Parathyroid adenoma (tissue), 2 donors: ENCODE results near the gene FAM186B.
"Not testable (repeated sequence)": the region's sequence is repeated elsewhere in the genome, so short reads cannot be mapped to it uniquely, and the experiment has no call there.

Source experiments
- H2AFZ ChIP-seq: fragments of 300-600 bp; sonication (generic); one replicate; pipeline ENCODE4 v1.7.0; 2017; ENCODE audit warnings: antibody characterized with exemption, mild to moderate bottlenecking
- H3K27ac ChIP-seq: fragments of 300-600 bp; sonication (generic); one replicate; pipeline ENCODE4 v1.7.0; 2017
- H3K27me3 ChIP-seq: fragments of 300-600 bp; sonication (generic); one replicate; pipeline ENCODE4 v1.7.0; 2017; ENCODE audit warnings: low read length; ENCODE audit not compliant: control insufficient read depth, insufficient read depth
- H3K36me3 ChIP-seq: fragments of 300-600 bp; sonication (generic); one replicate; pipeline ENCODE4 v1.7.0; 2017; ENCODE audit warnings: low read length; ENCODE audit not compliant: control insufficient read depth, insufficient read depth
- H3K4me1 ChIP-seq: fragments of 300-600 bp; sonication (generic); one replicate; pipeline ENCODE4 v1.7.0; 2017; ENCODE audit warnings: control low read depth
- H3K4me2 ChIP-seq: fragments of 300-600 bp; sonication (generic); one replicate; pipeline ENCODE4 v1.7.0; 2017; ENCODE audit warnings: low read length
- H3K4me3 ChIP-seq: fragments of 300-600 bp; sonication (generic); one replicate; pipeline ENCODE4 v1.7.0; 2017; ENCODE audit warnings: low read depth, low read length
- H3K79me2 ChIP-seq: fragments of 300-600 bp; sonication (generic); one replicate; pipeline ENCODE4 v1.7.0; 2017; ENCODE audit warnings: control low read depth
- H3K9ac ChIP-seq: fragments of 300-600 bp; sonication (generic); one replicate; pipeline ENCODE4 v1.7.0; 2017; ENCODE audit warnings: mild to moderate bottlenecking
- H3K9me3 ChIP-seq: fragments of 300-600 bp; sonication (generic); one replicate; pipeline ENCODE4 v1.7.0; 2017; ENCODE audit warnings: low read length; ENCODE audit not compliant: control insufficient read depth
- TF ChIP-seq, protein P1 (sequence below): fragments of 300-600 bp; sonication (generic); IDR thresholded peaks from one replicate; pipeline ENCODE4 v1.7.0; 2017; ENCODE audit warnings: antibody characterized with exemption, mild to moderate bottlenecking
- donor health status: primary hyperparathyroidism.

Gene FAM186B

DNA sequence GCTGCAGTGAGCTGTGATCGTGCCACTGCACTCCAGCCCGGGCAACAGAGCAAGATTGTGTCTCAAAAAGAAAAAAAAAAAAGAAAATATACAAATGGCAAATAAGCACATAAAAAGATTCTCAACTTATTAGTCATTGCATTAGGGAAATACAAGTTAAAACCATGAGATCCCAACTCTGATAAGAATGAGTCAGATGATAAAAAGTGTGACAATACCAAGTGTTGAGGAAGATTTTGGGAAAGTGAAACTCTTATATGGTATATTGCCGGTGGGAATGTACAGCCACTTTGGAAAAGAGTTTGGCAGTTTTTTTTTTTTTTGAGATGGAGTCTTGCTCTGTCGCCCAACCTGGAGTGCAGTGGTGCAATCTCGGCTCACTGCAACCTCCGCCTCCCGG is 10.3 kb upstream of the FAM186B start:
- Histone ChIP-seq H3K27ac (no peak overlapping the region), H3K4me2 (no peak overlapping the region), H3K79me2 (no peaks in the 10 kb centered on the region), H3K36me3 (no peaks in the 10 kb centered on the region), H3K4me3 (no peak overlapping the region), H3K9me3 (no peaks in the 10 kb centered on the region), H2AFZ (no peak overlapping the region), H3K9ac (no peak overlapping the region), H3K4me1 (no peaks in the 10 kb centered on the region), H3K27me3 (no peaks in the 10 kb centered on the region)
- TF ChIP-seq, protein P1, sequence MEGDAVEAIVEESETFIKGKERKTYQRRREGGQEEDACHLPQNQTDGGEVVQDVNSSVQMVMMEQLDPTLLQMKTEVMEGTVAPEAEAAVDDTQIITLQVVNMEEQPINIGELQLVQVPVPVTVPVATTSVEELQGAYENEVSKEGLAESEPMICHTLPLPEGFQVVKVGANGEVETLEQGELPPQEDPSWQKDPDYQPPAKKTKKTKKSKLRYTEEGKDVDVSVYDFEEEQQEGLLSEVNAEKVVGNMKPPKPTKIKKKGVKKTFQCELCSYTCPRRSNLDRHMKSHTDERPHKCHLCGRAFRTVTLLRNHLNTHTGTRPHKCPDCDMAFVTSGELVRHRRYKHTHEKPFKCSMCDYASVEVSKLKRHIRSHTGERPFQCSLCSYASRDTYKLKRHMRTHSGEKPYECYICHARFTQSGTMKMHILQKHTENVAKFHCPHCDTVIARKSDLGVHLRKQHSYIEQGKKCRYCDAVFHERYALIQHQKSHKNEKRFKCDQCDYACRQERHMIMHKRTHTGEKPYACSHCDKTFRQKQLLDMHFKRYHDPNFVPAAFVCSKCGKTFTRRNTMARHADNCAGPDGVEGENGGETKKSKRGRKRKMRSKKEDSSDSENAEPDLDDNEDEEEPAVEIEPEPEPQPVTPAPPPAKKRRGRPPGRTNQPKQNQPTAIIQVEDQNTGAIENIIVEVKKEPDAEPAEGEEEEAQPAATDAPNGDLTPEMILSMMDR = no peak

DNA sequence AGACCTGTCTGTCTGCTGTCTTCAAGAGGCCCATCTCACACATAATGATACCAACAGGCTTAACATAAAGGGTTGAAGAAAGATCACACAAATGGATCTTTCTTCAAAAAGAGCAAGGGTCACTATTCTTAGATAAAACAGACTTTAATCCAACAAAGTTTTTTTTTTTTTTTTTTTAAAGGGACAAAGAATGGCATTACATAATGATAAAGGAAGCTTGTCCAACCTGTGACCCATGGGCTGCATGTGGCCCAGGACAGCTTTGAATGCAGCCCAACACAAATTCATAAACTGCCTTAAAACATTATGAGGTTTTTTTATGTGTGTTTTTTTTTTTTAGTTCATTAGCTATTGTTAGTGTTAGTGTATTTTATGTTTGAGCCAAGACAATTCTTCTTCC is 6.8 kb upstream of the FAM186B start:
- no peaks in the 10 kb centered on the region for H3K79me2 ChIP-seq
- no peak overlapping the region for H3K4me3 ChIP-seq
- H3K9ac ChIP-seq = no peak overlapping the region
- no peaks in the 10 kb centered on the region for H3K4me1 ChIP-seq
- no peaks in the 10 kb centered on the region for H3K36me3 ChIP-seq
- no peaks in the 10 kb centered on the region for H3K27me3 ChIP-seq
- no peak overlapping the region for H3K27ac ChIP-seq
- TF ChIP-seq, protein P1 = no peak
- no peaks in the 10 kb centered on the region for H3K9me3 ChIP-seq
- no peak overlapping the region for H3K4me2 ChIP-seq
- H2AFZ ChIP-seq = no peak overlapping the region

DNA sequence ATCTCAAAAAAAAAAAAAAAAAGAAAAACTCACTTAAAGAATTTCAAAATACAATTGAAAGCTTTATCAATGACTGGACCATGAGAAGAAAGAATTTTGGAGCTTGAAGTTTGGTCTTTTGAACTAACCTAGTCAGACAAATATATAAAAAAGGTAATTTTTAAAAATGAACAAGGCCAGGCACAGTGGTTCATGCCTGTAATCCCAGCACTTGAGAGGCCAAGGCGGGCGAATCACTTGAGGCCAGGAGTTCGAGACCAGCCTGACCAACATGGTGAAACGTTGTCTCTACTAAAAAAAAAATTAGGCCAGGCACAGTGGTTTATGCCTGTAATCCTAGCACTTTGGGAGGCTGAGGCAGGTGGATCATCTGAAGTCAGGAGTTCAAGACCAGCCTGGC is 5.3 kb upstream of the FAM186B start:
- not testable (repeated sequence) for H3K9me3 ChIP-seq, H2AFZ ChIP-seq, H3K4me3 ChIP-seq, H3K4me1 ChIP-seq, H3K79me2 ChIP-seq, H3K36me3 ChIP-seq, H3K9ac ChIP-seq, H3K4me2 ChIP-seq, H3K27ac ChIP-seq, H3K27me3 ChIP-seq

DNA sequence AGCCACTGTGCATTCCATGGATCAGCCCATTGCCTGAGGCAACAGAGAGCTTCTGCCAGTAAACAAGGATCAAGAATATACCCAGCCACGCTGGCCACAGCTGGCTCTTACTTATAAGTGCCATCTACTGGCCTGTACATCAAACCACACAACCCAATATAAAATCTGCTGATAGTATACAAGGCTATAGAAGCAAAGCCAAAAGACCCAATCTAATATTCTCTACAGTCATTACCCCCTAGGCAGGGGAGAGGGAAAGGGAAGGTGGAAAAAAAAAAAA is 4.4 kb upstream of the FAM186B start:
- Histone ChIP-seq H3K36me3 (no peaks in the 10 kb centered on the region), H3K4me1 (no peaks in the 10 kb centered on the region)

DNA sequence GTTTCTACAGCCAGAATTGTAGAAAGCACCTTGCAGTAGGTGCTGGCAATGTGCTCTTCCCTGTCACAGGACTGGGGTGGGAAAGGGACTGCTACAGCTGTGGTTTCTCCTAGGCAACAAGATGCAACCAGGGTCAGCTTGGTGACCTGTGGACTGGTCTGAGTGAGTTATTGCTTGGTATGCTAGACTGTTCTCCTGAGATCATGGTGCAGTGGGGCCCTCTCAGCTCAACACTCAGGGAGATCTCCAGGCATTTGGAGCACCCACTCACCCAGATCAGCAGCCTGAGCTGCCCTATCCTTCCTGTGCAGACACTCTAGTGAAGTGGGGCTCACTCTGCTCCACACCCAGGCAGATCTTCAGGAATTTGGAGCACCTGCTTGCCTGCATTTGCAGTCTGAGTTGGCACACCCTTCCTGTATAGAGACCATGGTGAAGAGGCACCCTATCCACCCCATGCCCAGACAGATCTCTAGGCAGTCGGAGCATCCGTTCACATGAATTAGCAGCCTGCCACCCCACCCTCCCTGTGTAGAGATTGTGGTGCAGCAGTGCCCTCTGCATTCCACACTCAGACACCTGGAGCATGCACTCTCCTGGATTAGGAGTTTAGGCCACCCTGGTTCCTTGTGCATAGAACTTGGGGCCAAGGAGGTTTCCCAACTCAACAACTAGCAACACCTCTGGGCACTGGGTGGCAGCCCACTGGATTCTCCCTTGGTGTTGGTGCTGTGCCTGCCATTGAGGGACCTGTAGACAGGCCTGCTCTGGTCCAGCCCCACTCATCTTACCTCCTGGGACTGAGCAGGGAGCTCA is 3.8 kb upstream of the FAM186B start:
- H3K79me2 ChIP-seq = no peaks in the 10 kb centered on the region
- no peak overlapping the region for H2AFZ ChIP-seq
- TF ChIP-seq, protein P1 = no peak
- H3K27ac ChIP-seq = no peak overlapping the region
- H3K9ac ChIP-seq = no peak overlapping the region
- H3K4me2 ChIP-seq = no peak overlapping the region
- H3K36me3 ChIP-seq = no peaks in the 10 kb centered on the region
- no peak overlapping the region for H3K4me3 ChIP-seq
- H3K9me3 ChIP-seq = no peaks in the 10 kb centered on the region
- no peaks in the 10 kb centered on the region for H3K27me3 ChIP-seq
- H3K4me1 ChIP-seq = no peaks in the 10 kb centered on the region

More for the DNA sequence above, 4.4 kb upstream of the FAM186B start:
- no peak overlapping the region for H3K4me2 ChIP-seq
- H3K9ac ChIP-seq = no peak overlapping the region
- TF ChIP-seq, protein P1 = no peak
- no peaks in the 10 kb centered on the region for H3K27me3 ChIP-seq
- no peak overlapping the region for H2AFZ ChIP-seq
- no peak overlapping the region for H3K27ac ChIP-seq
- no peaks in the 10 kb centered on the region for H3K9me3 ChIP-seq
- no peaks in the 10 kb centered on the region for H3K79me2 ChIP-seq
- H3K4me3 ChIP-seq = no peak overlapping the region
